8988T (cell line): ENCODE measurements around the gene CRADD.
"Not testable (repeated sequence)": the region's sequence is repeated elsewhere in the genome, so short reads cannot be mapped to it uniquely, and the experiment has no call there.

Source experiments
- DNase-seq: peaks from one replicate; pipeline ENCODE4 v3.0.0; 2011

Gene CRADD

DNA sequence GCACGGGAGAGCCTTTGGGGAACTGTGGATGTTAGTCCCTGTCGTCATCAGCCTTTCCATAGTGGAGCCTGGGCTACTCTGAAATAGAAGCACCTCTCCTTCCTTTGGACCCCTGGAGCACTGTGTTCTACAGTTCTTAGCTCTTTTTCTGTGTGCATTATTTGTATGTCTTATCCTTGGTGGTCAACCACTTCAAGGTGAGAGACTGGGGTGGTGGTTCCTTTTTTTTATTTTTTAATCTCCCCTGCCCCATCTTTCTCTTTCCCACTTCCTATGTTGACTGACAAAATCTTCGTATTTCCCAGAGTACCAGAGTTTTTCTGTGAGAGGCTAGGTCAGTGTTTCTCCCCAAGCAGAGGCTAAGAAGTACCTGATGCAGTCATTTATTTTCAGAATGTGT, 111.7 kb downstream of the CRADD start:
- no peak for DNase-seq

DNA sequence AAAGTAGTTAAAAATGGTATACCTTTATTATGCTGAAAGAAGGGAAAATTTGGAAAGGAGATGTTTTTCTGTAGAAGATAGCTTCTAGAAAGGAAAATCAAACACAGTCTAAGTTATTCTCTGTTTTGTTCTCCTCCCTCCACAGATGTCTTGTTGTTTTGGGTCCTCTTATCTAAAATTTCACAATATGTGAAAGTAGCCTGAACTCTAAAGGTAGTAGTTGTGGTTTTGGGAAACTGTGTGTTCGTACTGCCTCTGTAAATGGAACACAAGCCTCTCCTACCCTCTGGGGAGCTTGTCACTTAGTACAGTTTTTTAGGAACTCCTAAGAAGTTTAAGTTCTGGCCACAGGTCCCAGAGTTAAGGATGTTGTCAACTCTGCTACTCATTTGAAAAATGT, 112.6 kb downstream of the CRADD start:
- no peak for DNase-seq

DNA sequence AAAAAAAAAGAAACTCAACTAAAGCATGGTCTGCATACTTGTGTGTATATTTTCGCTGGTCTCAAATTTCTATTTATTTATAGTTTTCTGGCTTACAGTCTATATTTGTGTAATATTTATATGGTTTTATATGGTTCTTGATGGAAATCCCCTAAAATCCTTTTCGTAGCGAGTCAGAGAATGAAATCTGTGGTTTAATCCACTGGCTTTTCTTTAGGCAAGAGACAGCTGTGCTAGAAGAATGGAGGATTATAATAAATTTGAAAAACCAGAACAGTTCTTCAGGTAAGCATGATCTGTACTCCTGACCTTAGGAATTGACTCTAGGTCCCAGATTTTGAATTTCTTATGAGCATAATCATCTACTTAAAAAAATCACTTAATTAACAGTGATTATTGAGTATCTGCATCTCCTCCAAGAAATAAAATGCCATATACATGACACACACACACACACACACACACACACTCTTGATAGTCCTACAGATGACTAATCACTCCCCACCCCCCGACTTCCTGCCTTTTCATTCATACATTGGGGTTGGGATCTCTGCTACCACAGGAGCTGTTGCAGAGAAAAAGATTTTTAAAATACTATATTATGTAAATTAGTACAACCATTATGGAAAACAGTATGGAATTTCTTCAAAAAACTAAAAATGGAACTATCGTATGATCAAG, 113.4 kb downstream of the CRADD start:
- no peak for DNase-seq

DNA sequence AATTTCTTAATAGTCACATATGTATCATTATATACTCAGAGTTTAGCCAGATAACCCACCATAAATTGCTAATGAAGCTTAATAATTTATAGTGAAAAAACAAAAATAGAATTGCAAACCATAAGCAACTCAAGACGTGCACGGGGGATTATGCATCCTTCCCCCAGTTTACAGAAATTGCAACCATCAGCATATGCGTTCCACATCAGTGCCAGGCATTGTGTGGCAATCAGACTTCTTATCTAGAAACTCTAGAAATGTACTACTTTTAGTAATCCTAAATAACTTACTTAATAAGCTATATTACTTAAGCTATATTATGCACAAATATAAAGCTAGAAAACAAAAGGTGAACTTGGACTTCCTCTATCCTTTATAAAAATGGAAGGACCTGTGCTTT, 115.8 kb downstream of the CRADD start:
- no peak for DNase-seq

DNA sequence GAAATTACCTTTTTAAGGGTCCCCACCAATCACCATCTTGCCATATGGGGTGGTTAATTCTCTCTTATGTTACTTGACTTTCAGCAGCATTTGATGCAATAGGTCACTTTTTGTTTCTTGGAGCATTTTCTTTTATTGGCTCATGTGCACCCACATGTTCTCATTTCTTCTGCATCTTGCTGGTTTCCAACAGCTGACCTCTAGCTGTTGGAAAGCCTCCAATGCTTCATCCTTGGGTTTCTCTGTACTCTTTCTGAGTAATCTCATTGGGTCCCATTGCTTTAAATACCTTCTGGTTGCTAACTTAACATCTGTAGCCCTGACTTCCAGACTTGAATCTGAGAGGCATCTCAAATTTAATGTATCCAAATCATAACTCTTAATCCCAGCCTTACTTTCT, 116.8 kb downstream of the CRADD start:
- DNase-seq: no peak

DNA sequence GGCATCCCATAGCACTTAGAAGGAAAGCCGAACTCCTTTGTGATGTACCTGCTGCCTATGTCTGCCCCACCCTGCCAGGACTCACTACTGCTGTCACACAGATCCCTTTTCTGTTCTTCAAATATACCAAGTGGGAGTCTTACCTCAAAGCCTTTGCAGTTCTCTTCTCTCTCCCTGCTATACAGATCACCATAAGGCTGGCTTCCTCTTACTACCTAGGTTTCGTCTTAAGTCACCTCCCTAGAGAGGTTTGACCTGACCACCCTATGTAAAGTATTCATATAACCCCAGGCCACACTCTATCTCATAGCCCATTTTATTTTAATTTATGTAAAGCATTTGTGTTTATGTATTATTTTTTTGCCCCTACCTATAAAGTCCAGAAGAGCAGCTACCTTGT, 117.6 kb downstream of the CRADD start:
- no peak for DNase-seq

DNA sequence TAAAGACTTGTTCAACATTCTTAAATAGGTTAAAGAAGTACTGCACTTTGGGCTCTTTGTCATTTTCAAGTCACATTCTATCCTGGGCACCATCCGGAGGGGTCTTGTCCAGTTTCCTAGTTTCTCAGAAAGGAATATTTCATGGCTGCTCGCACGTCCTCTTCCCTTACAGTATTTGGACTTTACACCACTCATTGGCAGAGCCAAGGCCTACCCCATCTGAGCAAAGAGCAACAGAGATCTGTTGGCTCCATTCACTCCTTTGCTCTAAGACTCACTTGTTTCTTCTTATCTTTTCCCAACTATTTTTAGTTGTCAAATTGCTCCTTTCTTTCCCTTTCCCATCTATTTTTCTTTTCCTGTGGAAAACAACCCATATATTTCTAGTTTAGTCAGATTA, 118.2 kb downstream of the CRADD start:
- no peak for DNase-seq

DNA sequence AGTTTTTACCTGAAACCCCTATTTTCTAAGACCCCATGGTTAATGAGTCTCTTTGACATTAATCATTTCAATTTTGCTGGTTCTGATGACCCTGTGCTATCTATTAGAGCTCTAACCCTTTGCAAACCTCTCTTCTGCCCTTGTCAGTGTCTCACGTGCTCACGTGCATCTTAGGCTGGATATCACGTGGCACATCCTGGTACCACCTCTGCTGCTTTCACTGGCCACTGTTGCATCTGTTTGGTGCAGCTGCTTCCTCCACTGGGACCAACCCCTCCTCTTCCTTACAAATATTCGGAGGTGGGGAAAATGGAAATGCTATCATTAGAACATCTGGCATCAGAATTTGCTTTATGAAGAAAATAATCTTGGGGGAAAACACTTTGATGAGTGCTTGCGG, 119.6 kb downstream of the CRADD start:
- DNase-seq: no peak

DNA sequence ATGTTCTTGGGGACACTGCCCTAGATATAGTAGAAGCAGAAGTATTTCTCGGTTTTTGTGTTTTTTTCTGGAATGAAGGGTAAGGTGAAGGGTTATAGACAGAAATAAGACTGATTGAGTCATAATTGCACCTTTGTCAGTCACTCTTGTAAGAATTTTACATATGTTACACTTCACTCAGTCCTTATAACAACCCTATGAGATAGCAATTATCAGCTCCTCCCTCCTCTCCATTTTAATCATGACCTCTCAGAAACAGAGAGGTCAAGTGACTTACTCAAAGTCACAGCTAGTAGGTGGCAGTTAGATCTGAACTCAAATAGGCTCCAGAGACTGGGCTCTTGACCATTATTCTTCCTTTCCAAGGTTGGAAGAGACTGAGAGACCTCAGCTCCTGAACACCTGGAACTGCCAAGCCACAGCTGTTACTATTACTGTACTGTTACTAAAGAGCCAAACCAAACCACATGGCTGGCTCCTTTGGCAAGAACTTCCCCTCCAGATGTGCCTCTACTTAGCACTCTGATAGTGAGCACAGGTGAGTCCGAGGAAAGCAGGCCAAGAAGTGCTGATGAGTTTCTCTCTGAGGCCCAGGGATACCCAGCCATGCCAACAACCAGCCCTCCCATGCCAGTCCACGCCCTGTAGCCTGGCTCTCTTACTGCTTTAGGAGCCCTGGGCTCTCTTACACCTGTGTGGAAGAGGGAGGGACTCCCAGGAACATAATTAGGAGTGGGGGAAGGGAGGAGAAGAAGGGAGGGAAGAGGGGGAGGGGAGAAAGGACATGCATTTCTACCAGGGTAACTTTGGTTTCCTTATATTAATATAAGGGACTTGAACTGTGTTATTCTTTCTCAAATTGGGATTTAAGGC, 121.3 kb downstream of the CRADD start:
- DNase-seq: no peak

DNA sequence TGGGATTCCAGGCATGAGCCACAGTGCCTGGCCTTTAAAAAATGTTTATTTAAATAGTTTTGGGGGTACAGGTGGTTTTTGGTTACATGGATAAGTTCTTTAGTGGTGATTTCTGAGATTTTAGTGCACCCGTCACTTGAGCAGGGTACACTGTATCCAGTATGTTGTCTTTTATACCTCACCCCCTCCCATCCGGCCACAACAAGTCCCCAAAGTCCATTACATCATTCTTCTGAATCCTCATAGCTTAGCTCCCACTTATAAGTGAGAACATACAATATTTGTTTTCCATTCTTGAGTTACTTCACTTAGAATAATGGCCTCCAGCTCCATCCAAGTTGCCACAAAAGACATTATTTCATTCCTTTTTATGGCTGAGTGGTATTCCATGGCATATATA, 124.5 kb downstream of the CRADD start:
- DNase-seq: not testable (repeated sequence)

DNA sequence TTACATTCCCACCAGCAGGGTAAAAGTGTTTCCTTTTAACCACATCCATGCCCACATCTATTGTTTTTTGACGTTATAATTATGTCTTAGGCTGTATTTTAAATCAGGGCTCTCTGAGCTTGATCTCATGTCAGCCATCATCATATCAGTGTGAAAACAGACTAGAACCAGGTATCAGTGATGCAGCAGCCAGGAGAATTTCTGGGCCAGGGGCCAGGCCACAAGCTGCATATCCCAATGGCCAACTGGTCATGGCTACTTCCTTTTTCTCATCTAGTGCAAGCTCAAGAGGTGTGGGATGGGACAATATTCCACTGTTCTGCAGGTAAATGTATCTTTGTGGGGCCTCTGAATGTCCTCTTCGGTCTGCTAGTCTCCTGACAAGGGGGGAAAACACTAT, 125.1 kb downstream of the CRADD start:
- DNase-seq: no peak

DNA sequence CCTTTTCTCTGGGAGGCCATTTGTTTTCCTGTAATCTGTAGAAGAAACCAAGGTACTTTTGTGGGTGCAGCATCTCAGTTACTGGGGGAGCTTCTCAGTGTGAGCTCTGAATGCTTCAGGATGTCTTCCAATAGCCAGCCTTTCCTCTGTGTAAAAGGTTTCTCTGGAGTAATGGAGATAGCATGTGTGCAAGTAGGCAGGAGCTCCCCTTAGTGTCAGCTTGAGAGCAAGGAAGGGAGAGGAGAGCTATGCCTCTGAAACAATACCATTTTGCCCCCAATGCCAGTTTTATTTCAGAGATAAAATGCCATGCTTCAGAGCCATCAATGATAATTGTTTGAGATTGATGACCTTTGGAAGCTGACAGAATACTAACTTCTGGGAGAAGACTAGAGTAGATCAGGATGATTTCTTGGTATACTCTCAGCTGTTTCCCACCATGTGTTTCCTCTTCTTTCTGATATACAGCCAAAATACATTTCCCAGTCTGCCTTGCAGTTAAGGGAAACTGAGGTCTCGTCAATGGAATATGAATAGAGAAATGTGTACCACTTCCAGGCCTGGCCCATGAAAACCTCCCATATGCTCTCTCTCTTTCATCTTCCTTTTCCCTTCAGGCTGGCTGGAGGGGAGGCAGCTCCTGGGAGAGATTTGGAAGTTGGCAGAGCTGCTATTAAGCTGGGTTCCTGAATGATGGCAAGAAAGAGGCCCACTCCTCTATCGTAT, 125.7 kb downstream of the CRADD start:
- no peak for DNase-seq

DNA sequence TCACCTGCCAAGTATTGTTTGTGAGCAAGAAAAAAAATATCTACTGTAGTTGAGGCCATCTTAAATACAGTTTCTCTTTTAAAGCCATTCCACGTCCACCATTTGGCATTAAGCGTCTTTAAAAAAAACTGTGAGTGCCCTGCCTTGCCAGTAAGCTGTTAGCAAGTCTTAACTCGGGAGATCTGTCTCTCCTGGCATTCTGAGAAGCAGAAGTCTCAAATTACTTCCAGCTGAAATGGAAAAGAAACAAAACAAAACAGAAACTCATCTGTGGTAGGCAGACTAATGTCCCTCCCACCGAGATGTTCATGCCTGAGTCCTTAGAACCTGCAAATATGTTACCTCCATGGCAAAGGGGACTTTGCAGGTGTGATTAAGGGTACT, 126.2 kb downstream of the CRADD start:
- DNase-seq: no peak

DNA sequence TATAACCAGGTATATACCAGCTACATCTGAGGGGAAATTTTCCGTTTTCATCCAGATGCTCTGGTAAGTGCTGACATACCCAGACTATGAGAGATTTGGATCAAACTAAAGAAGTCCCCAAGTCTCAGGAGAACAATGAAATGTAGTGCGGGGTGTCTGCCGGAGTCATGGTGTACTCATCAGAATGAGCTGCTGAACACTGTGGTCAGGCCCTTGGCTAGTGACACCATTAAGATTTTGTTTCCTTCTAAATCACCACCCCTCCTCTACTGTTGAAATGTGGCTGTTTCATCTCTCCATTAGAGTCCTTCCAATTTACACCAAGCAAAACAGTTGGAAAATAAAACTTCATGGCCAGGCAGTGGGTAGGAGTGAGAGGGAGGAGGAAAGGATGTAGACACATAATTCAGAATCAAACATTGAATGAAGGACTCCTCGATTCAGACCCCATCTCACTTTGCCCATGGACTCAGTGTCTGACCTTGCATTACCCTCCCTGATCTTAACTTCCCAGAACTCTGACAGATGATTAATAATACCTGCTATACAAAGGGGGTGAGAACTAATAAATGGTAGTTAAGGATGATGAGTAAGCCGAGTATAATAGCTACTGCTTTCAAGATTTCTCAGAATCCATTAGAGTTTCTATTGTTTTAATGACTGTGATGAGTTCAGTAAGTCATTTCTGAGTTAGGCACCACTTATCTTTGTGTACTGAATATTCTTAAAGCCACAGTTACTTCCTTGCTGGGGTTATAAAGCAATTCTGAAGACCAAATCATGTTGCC, 127.4 kb downstream of the CRADD start:
- no peak for DNase-seq

DNA sequence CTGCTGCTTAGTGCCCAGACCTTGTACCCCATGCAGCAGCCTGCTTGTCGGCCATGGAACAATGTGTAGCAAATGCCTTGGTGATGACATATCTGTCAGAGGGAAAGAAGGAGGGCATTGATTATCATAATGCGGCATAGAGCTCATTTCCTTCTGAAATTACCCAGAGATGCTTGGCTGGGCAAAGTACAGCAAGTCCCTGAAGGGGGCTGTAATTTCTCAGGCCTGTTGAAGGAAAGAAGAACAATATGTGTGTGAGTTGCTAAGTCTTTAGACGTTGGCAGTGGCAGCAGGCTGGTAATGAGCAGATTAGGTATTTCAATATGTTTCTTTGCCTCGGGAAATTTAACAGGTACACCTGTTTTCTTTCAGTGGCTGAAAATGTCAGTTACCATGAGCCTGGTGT, 128.6 kb downstream of the CRADD start:
- DNase-seq: no peak

DNA sequence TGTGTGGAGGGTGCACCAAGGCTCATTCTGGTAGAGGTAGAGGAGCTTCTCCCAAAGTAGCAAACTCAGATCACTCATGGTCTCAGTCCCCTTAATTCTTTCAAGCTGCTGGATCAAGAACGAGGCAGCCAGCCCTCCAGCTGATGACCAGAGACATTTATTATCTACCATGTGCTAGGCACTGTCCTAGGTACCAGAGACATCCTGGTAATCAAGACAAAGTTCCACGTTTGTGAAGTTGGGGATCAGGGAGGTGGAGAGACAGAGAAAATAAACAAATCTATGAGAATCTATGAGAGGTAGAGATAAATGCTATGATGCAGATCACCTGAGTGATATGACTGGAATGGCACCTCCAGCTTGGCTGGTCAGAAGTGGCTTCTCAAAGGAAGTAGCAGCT, 130.2 kb downstream of the CRADD start:
- no peak for DNase-seq

DNA sequence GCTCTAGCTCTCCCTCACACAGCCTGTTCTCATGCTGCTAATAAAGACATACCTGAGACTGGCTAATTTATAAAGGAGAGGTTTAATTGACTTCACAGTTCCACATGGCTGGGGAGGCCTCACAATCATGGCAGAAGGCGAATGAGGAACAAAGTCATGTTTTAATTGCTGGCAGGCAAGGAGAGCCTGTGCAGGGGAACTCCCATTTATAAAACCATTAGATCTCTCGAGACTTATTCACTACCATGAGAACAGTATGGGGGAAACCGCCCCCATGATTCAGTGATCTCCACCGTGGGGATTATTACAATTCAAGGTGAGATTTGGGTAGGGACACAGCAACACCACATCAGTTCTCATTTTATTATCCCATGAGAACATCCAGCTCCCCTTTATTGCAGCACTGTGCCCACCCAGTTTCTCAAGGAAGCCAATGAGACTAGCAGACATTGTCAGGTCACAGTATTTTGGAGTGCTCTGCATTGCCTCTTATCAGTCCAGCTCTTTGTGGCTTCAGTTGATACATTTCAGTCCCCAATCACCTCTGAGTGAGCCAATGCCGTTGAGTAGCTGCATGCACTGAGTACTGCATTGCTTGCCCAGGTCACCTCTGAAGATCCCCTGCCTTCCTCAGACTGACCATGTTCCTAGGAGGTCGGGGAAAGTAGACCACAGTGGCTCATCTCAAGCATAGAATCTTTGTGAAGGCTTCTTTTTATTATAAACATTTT, 131.2 kb downstream of the CRADD start:
- no peak for DNase-seq

DNA sequence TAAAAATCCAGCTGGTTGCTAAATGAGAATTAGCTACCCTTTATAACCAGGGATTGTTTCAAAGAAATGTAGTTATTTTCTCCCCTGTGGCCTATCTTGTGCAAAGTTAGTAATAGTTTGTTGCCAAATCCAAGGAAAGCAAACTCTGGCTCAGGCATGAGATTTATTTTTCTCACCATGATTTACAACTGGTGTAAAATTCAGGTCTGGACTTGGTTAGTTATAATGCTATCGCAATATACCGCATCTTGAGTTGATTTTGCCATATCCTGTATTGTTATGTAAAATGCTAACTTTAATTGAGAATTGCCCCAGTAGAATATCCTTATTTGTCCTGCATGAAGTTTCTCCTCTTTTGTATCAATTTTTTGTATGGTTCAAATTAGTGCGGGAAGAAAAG, 135.5 kb downstream of the CRADD start:
- DNase-seq: no peak

DNA sequence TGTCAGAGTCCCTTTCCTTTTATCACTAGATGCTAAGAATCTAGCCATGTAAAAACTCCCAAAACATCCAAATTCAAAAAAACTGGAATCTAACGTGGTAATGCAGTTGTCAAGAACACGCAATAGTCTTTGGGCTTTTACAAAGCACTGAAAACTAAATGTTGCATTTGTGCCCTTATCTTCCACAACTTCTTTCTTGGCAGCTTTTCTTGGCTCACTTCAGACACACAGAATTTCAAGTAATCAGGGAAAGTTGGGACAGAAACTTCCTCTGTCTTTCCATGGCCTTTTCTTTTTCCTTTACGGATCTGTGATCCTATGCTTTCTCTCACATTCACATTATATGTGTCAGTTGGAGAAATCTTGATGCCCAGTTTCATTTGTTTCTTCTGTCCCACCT, 136.0 kb downstream of the CRADD start:
- no peak for DNase-seq

DNA sequence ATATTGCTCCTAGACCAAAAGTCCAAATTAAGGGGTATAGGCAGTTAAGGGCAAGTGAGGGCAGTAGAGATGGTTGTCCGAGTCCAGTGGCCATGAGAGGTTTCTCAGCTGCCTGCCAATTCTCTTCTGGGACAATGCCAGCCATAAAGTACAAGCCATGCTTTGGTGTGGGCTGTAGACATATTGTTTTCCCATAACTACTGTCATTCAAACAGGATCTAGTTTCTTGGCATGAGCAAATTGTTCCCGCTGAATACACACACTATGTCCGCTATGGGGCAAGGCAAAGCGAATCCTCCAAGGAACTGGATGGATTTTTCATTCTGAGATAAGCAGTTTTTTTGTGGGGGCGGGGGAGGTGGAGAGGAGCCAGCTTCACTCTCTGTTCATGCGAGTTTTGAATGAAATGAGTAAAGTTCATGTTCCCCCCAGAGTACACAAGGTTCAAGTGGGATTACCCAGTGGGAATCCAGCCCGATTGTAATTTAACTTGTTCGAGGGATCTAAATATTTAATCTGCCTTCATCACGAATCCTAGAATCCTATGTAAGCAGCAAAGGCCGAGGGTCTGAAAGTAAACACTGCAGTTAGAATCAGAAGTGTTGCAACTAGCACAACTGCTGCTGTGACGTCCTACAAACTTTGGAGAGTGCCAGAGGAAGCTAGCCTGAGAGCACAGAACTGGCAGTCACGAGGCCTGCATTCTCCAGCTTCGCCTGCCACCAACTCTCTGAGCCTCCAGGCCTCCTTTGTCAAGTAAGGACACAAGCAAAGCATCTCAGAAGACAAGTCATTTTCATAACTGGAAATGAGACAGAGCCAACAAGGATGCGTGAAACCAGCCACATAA, 137.0 kb downstream of the CRADD start:
- DNase-seq: no peak

DNA sequence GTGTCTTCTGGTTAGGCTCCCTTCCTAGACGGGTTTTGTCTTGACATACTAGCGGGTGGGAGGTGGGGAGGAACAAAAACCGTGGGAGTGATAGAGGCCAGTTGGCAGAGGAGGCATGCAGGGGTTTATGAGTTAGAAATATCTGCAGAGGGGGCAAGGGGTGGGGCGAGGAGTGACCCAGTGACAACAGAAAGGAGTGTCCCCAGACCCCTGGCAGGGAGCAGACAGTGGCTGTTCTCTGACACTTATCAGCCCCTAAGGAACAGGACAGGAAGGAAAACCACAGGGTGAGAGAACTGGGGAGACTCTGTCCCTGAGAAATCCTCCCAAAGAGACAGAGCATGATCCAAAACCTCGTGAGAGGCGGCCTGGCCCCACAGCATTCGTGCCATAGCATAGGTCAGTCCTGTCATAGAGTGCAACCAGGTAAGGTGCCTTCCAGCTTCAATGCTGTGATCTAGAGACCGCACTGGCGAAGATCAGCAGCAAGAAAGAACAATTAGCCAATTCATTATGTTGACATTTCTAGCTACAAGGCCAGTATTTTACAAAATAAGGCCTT, 141.4 kb downstream of the CRADD start:
- no peak for DNase-seq
